HG02610 (cell line): ENCODE data around the gene HMG20A.

ENCODE experiments used
- ATAC-seq: cut with Tn5 transposase; IDR thresholded peaks from one replicate; pipeline ENCODE4 v1.9.1; 2021; ENCODE audit warnings: mild to moderate bottlenecking, moderate library complexity; ENCODE audit not compliant: unreplicated experiment

Gene HMG20A

GRCh38 chr15:77426871-77427270, 6.2 kb downstream of the HMG20A start:
- no peak for ATAC-seq

- peak; percentile 60 for ATAC-seq
These were observed 9.5 kb downstream of the HMG20A start for GRCh38 chr15:77430213-77430612.

- no peak for ATAC-seq
These were observed 10.0 kb downstream of the HMG20A start for GRCh38 chr15:77430652-77431051.

- ATAC-seq = no peak
These were observed 16.1 kb downstream of the HMG20A start for GRCh38 chr15:77436822-77437221.

GRCh38 chr15:77437264-77437663, 16.6 kb downstream of the HMG20A start:
- no peak for ATAC-seq

- ATAC-seq = peak; percentile 90
These were observed 19.8 kb downstream of the HMG20A start for GRCh38 chr15:77440378-77440999.

- ATAC-seq = no peak
These were observed 26.2 kb downstream of the HMG20A start for GRCh38 chr15:77446840-77447390.

- no peak for ATAC-seq
These were observed 33.6 kb downstream of the HMG20A start for GRCh38 chr15:77454265-77454664.

DNA sequence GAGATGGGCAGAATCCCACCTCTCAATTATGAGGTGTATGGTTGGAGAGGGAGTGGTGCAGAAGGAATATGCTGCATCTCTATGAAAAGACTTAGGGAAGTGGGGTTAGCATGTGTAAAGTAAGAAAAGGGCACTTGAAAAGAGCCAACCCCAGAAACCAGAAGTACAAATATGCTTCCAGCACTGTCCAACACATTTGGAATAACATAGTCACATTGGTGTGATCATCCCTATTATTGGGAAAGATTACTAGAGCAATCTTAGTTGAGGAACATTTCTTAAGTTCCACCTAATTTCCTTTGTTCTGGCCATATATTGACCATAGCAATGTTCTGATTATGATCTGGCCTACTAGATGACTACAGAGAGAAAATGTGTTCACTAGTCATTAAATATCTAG, 34.3 kb downstream of the HMG20A start:
- no peak for ATAC-seq

DNA sequence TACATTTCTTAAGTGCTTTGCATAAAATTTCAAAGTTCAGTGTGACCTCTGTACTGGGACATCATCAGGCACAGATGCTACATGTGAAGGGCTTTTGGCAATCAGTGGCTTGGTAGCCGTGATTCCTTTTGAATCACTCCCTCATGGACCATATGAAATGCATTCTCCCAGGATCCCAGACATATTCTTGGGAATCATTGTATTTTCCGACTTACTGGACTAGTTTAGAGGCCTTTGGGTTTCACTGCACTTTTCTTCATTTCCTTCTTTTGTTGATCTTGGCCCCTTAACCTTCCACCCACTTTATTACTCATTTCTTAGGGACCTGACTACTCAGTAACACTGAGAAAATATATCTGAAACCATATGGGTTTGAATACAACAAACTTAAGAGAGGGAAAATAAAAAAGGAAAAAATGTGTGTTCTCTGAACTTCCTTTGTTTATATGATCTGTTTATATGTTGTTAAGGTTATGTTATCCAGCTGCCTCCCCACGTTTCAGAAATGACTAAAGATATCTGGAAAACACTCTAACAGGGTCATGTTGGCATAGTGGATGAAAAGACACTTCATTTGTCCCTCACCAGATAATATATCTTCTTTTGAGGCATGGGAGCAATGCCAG, 35.1 kb downstream of the HMG20A start:
- ATAC-seq = no peak

DNA sequence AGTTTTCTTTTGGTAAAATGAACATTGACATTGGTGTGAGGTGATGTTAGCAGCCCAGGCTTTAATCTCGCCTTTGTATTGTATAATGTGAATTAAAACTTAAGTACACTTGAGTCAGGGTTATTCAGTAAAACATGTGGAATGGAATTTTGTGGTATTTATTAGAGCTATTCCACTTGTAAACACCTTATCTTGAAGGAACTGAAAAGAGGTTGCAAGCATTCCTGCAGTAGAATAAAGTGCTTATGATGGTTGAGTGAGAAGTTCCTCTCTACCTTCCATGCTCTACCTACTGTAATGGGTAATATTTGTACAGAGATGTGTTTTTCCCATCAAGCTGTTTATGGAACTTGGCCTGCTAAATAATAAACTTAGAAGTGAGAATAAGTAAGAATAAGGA, 36.1 kb downstream of the HMG20A start:
- ATAC-seq = no peak

- ATAC-seq = no peak
These were observed 36.7 kb downstream of the HMG20A start for GRCh38 chr15:77457191-77457904.

- ATAC-seq = no peak
These were observed 37.2 kb downstream of the HMG20A start for GRCh38 chr15:77457905-77458265.

DNA sequence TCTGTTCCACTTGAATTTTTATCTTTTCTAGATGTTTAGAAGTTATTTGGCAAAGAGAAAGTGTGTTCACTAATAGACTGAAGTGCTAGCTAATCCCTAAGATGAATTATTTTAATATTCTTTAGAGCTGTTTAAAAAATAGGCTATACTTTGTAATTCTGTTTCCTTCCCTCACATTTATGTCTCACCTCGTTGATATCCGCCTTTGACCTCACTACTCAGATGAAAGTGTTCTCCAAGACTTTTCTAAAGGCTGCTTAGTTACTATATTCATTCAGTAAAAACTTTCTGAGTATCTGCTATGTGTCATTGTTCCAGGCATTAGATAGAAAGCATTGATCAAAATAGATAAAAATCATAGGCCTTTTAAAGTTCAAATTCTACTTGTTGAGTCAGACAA, 38.3 kb downstream of the HMG20A start:
- no peak for ATAC-seq

DNA sequence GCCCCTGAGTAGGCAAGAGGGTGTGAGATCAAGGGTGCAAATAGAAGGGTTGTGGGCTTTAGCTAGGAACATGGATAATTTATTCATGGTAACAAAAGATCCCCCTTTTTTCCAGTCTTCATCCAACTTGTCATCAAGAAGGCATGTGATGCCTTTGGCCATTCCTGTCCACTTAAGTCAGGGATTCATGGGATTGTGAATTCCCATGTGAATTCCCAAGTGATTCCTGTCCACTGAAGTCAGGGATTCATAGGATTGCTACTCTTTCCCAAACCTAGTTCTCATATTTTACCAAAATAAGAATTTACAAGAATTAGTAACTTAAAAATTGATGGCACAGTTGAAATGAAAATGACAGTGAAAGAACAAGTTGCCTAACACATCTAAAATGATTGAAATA, 40.8 kb downstream of the HMG20A start:
- no peak for ATAC-seq

DNA sequence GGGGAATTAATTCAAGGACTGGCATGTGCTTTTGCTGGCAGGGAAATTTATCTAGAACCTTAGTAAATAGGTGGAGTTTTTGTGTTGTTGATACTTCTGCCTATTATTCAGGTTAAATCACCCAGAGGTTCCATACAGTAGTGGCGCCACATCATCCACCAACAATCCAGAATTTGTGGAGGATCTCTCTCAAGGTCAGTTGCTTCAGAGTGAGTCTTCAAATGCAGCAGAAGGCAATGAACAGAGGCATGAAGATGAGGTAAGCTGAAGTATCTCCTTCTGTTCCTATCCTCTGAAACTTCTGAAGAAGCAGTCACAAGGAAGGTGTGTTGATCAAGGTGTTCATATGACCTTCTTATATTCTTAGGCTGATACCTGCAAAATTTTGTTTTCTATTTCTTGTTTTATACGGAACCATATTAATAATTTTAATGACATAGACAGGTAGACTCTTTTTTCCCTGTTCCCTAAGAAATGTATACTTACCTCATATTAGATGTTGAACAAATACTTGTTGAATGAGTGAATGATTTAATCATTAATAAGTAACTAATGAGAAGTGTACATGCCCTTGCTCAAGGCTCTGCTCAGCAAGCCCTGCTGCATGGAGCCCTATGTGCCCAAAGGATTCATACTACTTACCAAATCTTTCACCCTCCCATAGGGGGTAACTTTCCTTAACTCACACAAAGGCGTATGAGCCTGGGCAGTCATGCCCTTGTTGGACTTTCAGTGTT, 43.6 kb downstream of the HMG20A start:
- no peak for ATAC-seq

DNA sequence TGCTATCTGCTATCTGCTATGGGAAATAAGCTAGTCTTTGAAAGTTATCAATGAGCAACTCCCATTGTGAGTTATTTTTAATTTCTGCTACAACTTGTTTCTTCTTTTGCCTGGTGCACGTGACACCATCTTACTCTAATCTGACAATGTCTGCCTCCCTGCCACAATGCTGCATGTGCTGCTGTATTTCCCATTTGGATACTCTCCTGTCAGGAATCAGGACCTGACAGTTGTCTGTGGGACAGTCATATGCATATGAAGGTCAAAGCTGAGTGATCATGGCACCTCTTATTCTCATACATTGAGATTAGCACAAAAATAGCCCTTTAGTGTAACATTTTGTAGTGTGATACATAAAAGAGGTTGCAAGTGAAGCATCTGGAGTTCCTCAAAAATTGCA, 45.8 kb downstream of the HMG20A start:
- ATAC-seq = no peak

- no peak for ATAC-seq
These were observed 48.2 kb downstream of the HMG20A start for GRCh38 chr15:77468896-77469295.

- ATAC-seq = no peak
These were observed 49.5 kb downstream of the HMG20A start for GRCh38 chr15:77470235-77470634.

DNA sequence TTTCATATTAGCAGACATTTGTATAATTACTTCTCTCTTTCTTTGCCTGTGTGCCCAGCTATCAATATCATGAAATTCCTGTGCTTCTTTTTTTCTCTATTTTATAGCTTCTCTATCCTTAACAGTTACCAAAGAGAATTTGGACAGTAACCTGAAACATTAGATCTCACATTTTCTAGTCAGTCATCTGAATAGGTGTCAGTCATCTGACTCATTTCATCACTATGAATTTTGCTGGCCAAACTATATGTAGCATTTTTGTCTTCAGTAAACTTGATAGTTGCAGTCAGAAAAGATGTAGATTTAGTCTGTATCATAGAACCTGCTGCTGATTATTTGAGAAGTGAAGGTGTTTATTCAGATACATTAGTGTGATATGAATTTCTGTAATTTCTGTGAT, 52.6 kb downstream of the HMG20A start:
- ATAC-seq = no peak

DNA sequence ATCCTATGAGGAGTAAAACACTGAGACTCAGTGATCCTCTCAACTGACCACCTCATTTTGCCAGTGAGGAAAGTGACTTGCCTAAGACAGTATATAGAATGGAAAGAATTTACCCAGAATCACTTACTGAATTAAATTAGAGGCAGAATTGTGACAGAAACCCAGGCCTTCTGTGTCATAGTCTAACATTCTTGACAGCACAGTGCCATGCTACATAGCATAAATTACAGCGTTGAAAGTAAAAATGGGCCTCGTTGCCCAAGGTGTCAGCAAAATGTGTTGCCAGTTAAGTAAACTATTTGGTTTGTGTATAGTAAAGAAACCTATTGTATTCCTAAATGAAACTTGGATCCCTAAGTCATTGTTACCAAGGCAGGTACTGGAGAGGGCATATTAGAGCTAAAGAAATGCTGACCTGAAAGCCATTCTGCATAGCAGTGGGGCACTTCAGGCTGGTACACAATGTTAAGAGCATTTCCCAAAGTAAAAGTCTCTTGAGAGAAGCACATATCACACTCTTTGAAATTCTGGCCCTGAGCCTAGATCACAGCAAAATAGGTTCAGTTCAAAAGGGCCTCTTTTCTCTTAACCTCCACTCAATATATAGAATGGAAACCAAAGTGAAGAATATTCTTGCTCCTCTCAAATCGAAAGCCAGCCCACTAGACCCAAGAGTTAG, 53.8 kb downstream of the HMG20A start:
- no peak for ATAC-seq
